Activated CD8-positive, alpha-beta memory T cell treated with anti-CD3 and anti-CD28 coated beads for 48 hours (primary cell): ENCODE measurements around the gene PGP.

Experiments used
- DNase-seq, 3 experiments: peaks; one replicate each; pipeline ENCODE4 v3.0.0-alpha.2; 2020; ENCODE audit warnings: low read depth in 2 of 3, low spot score in 2 of 3

The PGP gene

DNA sequence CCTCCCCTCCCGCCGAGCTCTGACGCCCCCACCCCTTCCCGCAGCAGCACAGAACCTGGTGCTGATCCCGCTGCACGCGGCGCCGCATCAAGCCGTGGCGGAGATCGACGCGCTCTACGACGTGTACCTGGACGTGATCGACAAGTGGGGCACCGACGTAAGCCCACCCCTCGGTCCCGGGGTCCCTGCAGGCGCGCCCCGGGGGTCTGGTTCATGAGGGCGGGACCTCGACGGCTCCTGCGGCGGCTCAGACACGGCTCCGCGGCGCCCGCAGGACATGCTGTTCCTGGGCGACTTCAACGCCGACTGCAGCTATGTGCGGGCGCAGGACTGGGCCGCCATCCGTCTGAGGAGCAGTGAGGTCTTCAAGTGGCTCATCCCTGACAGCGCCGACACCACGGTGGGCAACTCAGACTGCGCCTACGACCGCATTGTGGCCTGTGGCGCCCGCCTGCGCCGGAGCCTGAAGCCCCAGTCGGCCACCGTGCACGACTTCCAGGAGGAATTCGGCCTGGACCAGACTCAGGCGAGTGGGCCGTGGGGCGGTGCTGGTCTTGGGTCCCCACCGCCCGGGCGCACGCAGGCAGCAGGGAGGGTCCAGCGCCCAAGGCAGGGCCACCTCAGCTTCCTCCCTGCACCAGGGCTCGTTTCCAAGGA lies 23.0 kb upstream of the PGP start:
- DNase-seq = no peak

DNA sequence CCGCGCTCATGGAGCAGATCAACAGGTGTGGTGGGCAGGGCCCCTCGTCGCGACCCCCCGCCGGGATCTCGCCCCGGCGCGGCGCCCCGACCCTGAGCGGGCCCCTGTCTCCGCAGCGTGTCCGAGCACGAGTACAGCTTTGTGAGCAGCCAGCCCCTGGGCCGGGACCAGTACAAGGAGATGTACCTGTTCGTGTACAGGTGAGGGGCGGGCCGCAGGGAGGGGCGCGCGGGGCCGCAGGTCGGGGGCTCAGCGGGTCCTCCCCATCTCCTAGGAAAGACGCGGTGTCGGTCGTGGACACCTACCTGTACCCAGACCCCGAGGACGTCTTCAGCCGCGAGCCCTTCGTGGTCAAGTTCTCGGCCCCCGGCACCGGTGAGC lies 22.5 kb upstream of the PGP start:
- DNase-seq = no peak

- no peak for DNase-seq
Observed at GRCh38 chr16:2236337-2237101, 21.9 kb upstream of the PGP start, which contains the start of gene DNASE1L2. Gene DNASE1L2, plus strand, starts transcription at chr16:2236444. Its CDS starts 373 bp downstream, at chr16:2236817.

DNA sequence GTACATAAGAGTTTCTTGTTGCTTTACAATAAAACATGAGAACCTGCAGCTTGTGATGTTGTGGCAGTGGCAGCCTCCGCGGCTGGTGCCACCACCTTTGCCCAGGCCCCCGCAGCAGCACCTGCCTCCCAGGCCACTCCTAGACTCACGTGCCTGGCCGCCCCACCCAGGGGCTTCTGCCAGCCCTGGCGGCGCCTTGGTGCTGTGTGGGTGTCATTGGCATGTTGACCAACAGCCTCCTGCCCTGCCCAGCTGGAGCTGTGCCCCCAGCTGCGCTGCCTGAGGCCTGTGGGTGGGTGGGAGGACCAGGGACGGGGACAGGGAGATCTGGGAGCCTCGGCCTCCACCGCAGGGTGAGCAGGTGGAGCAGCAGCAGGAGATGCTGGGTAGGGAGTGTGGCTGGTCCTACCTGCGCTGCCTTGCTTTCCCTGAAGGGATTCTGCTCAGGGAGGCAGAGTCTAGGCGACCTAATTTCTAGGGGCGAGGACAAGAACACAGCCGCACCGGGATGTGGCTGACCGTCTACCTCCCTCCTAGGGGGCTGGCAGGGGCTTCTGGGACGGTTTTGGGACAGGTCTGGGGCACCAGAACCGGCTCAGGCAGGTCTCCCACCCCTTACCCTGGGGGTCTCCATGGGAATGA lies 21.2 kb upstream of the PGP start:
- DNase-seq = no peak

DNA sequence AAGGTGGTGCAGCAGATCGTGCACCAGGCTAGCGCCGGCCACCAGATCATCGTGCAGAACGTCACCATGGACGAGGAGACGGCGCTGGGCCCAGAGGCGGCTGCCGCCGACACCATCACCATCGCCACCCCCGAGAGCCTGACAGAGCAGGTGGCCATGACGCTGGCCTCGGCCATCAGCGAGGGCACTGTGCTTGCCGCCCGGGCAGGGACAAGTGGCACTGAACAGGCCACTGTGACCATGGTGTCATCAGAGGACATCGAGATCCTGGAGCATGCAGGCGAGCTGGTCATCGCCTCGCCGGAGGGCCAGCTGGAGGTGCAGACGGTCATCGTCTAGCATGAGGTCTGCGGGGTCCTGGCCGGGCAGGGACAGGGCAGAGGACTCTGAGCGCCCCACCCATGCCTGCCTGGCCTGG lies 20.6 kb upstream of the PGP start:
- DNase-seq = no peak

DNA sequence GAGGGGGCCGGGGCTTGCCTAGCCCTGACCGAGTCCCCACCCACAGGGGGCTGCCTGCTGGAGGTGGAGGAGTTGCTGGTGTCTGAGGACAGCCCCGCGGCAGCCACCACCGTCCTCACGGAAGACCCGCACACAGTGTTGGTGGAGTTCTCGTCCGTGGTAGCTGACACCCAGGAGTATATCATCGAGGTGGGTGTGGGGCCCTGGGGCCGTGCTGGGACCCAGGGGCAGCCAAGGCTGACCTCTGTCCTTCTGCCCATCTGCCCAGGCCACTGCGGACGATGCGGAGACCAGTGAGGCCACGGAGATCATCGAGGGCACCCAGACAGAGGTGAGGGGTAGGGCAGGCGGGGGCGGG lies 20.2 kb upstream of the PGP start:
- DNase-seq = no peak

GRCh38 chr16:2233872-2234812 lies 19.5 kb upstream of the PGP start:
- DNase-seq = no peak

DNA sequence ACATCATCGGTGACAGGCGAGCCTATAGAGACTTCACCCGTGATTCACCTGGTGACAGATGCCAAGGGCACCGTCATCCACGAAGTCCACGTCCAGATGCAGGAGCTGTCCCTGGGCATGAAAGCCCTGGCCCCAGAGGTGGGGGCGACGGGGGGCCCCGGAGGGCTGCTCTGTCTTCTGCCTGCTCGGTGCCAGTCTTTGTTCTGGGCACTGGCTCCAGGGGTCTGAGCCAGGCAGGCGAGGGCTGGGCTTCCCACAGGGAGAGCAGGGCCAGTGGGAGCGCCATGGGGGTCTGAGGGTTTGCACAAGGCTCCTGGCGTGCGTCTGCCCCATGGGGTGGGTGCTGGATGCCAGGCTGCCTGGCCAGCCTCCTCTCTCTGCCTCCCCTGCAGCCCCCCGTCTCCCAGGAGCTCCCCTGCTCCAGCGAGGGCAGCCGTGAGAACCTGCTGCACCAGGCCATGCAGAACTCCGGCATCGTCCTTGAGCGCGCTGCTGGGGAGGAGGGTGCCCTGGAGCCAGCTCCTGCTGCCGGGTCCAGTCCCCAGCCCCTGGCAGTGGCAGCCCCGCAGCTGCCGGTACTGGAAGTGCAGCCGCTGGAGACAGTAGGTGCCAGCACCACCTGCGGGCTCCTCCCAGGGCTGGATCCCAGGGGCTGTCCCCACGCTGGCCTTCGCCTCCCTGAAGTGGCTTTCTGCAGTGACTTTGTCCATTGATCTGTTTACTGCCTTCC lies 18.6 kb upstream of the PGP start:
- DNase-seq = no peak

DNA sequence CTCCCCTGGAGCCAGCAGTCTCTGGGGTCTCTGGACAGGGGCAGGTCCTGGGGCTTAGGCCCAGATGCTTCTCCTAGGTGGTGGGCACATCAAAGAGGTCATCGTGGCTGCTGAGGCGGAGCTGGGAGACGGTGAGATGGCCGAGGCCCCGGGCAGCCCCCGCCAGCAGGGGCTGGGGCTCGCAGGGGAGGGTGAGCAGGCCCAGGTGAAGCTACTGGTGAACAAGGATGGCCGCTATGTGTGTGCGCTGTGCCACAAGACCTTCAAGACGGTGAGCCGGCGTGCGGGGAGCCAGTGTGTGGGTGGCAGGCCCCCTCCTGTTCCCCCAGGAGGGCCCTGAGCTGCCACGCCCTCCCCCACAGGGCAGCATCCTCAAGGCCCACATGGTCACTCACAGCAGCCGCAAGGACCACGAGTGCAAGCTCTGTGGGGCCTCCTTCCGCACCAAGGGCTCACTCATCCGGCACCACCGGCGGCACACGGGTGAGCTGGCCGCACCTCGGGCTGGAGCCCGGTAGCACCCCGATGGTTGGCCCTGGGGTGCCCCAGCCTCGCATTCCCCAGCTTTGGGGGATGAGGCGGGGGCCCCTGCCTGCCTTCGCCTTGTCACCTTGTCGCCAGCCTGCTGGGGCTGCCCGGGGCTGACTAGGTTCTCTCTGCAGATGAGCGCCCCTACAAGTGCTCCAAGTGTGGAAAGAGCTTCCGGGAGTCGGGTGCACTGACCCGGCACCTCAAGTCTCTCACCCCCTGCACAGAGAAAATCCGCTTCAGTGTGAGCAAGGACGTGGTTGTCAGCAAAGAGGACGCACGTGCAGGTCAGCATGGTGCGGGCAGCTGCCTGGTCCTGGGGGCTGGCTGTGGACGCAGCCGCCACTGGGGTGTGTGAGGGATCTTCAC lies 17.7 kb upstream of the PGP start:
- DNase-seq = no peak

DNA sequence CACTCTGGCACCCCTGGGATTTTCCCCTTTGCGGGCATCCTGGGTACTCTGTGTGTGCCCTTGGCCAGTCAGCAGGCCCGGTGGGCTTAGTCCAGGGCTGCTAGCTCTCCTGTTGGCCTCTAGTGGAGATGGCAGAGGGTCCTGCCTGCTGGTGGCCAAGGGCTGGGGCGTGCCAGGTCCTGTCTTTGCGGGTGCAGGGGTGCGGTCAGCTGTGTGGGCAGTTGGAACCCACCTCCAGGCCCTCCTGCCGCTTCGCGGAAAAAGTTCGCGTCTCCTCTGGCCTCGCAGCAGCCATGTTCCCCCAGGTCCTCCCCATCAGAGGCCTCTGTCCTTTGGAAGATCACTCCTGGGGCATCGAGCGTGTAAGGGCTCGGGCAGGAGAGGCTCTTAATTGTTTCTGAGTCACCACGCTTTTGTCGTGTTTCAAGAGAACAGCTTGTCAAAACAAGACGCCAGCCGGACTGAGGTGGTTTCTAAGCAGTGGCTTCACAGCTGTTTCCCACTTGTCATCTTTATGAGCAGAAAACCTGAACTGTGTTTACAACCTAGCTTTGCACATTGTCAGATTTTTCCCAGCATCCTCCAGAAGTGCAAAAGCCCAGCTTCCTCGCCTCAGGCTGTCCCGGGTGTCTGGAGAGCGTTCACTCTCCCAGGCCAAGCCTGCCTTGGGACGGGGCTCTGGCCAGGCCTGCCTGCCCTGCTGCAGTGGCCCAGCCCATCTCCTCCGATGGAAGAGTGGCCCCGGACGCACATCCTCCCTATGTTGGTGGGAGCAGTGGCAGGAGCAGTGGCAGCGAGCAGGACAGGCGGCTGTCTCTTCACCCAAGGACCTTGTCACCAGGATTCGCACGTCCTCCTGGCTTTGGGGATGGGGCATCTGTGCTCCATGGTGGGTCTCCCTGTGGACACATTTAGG lies 16.6 kb upstream of the PGP start:
- DNase-seq = no peak

GRCh38 chr16:2230376-2230775 lies 15.7 kb upstream of the PGP start:
- no peak for DNase-seq

DNA sequence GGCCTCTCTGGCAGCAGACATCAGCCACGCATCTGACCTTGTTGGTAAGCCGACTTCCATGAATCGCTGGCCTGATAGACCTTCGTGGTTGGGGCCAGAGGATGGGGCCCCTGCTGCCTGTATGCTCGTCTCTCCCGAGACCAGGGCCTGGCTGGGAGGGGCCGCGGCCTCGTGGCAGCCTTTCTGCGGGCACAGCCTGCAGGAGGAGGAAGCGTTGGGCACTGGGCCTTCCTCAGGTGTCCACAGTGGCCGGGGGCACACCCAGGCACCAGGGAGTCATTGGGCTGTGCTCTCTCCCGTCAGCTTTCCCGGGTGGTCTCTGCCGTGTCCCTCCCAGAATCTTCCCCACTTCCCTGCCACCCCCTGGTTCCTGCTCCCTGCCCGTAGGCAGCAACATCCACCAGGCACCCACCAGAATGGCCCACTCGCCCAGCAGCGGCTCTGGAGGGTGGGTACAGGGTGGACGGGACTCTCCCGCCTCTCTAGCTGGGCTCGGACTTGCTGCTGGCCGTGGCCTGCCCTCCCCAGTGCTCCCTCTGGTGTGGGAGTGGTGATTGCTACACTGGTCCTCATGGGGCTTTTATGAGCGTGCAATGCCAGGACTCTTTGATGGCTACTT lies 15.1 kb upstream of the PGP start:
- DNase-seq = no peak

- no peak for DNase-seq
Observed at GRCh38 chr16:2229091-2229490, 14.5 kb upstream of the PGP start.

GRCh38 chr16:2228161-2228824 lies 13.7 kb upstream of the PGP start:
- no peak for DNase-seq

GRCh38 chr16:2226918-2227317 lies 12.3 kb upstream of the PGP start:
- no peak for DNase-seq

DNA sequence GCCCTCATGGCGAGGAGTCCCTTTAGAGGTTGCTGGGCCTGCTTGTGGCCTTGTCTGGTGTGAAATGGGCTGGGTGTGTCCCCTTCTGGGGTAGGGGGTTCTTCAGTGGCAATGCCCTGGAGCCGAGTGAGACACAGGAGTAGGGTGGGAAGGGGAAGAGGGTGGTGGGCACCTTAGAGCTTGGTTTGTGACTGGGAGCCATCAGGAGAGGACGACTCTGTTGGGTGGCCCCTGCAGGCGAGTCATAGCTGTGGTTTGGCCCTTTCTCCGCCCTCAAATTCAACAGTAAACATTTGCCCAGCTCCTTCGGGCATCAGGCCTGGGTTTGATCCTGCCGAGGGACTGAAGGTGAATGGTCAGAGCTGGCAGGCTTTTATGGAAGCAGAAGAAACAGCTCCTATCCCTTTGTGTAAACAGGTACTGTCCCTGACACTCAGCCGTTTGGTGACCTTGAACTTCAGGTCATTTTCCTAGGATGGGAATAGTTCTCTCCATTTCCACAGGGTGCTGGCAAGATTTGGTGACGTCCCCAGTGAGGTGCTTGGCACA lies 11.7 kb upstream of the PGP start:
- no peak for DNase-seq

GRCh38 chr16:2223942-2224486 lies 9.4 kb upstream of the PGP start:
- no peak for DNase-seq
